Activated CD4-positive, alpha-beta memory T cell treated with anti-CD3 and anti-CD28 coated beads, Interleukin-2, amount 10 ng/mL, durations not matched to agents 7 days and 5 days (primary cell): ENCODE measurements around the gene UBAP1. TPM values are rescaled to one million over a fixed set of nuclear protein-coding genes. Genes with fewer than 3 reads are reported as not detected.
"Not testable (repeated sequence)": the region's sequence is repeated elsewhere in the genome, so short reads cannot be mapped to it uniquely, and the experiment has no call there.

Experiments
- CTCF ChIA-PET: fragments of 350-600 bp; sonication (Branson Sonifier 250); formaldehyde crosslinking; loops from one replicate; lab custom pipeline; 2021; ENCODE audit warnings: antibody characterized with exemption, inconsistent platforms; lab: Charles Lee
- POLR2A ChIA-PET: fragments of 350-600 bp; sonication (Branson Sonifier 250); formaldehyde crosslinking; loops from one replicate; lab custom pipeline; 2021; ENCODE audit warnings: antibody characterized with exemption; lab: Charles Lee
- DNase-seq: peaks from one replicate; pipeline ENCODE4 v3.0.0-alpha.2; 2020
- H3K27ac Mint-ChIP-seq: one replicate; pipeline ENCODE4 v1.8.0; 2021; ENCODE audit warnings: mild to moderate bottlenecking, mixed read lengths
- H3K27me3 Mint-ChIP-seq: one replicate; pipeline ENCODE4 v1.8.0; 2021; ENCODE audit warnings: mixed read lengths
- H3K36me3 Mint-ChIP-seq: one replicate; pipeline ENCODE4 v1.8.0; 2021; ENCODE audit warnings: low read depth, mixed read lengths
- H3K4me1 Mint-ChIP-seq: one replicate; pipeline ENCODE4 v1.8.0; 2021; ENCODE audit warnings: mixed read lengths
- H3K4me3 Mint-ChIP-seq: one replicate; pipeline ENCODE4 v1.8.0; 2021; ENCODE audit warnings: mild to moderate bottlenecking, mixed read lengths
- H3K9me3 Mint-ChIP-seq: one replicate; pipeline ENCODE4 v1.8.0; 2021; ENCODE audit warnings: mixed read lengths
- total RNA-seq, 2 experiments: library from RNA; stranded (reverse); gene quantifications; one replicate each; pipeline ENCODE4 v1.2.3, GENCODE V29; 2021

UBAP1 gene
- total RNA-seq, 2 experiments from 2014 or later: 35.6 to 39.1 TPM

DNA sequence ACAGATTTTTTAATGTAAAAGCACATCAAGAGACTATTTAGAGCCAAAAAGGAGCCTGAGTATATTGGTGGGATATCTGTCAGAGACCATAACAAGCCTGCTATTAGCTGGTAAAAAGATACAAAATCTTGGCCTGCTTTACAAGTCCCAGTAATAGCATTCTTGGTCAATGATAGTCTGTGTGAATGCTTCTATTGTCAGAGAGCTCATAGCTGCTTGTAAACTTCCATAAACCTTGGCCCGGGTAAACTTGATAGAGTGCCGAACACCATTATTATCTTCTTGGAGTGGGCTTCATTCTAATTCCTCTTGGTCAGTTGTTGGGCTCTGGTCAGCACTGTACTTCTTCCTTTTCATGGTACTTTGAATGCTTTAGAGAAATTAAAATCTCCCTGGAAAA is 64.0 kb downstream of the UBAP1 start:
- Mint-ChIP-seq H3K9me3 (no peaks in the 10 kb centered on the region), H3K4me3 (no peak overlapping the region), H3K36me3 (peaks cover 62% of the 10 kb centered on the region), H3K27me3 (no peaks in the 10 kb centered on the region), H3K4me1 (no peaks in the 10 kb centered on the region), H3K27ac (no peak overlapping the region)
- CTCF ChIA-PET: no interaction called here
- no peak for DNase-seq
- POLR2A ChIA-PET: no interaction called here

DNA sequence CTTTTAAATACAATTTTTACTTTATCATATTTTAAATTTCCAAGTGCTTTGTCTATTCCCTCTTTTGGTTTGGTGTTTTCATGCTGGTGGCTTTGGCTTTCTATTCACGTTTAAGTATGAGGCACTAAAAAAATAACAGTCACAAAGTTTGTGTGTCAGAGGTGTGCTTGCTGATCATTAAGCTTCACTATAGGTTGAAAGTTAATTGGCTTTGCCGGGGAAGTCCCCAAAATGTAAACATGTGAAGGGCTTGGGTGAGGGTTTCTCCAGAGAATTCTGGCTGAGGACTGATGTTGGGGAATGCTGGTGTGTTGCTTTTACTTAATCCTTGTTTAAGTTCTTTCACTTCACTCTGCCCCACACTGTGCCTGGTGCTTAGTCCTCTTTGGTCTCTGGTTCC is 66.4 kb downstream of the UBAP1 start:
- CTCF ChIA-PET, H3K4me1 Mint-ChIP-seq, POLR2A ChIA-PET, H3K9me3 Mint-ChIP-seq, DNase-seq, H3K27ac Mint-ChIP-seq, H3K27me3 Mint-ChIP-seq, H3K4me3 Mint-ChIP-seq: not testable (repeated sequence)
- H3K36me3 Mint-ChIP-seq: peaks cover 61% of the 10 kb centered on the region

GRCh38 chr9:34246453-34246852 is 67.6 kb downstream of the UBAP1 start:
- Mint-ChIP-seq H3K4me3 (no peak overlapping the region), H3K27me3 (no peaks in the 10 kb centered on the region), H3K9me3 (no peaks in the 10 kb centered on the region), H3K36me3 (peaks cover 58% of the 10 kb centered on the region), H3K4me1 (no peaks in the 10 kb centered on the region), H3K27ac (no peak overlapping the region)
- ChIA-PET POLR2A (interaction anchor here (0.8 kb wide), 1 partner anchor 117 kb away, joined by 3 read pairs; no protein-coding TSS in a partner anchor), CTCF (interaction anchor here (1.1 kb wide), 1 partner anchor 14 kb away, joined by 4 read pairs; no protein-coding TSS in a partner anchor)
- no peak for DNase-seq

GRCh38 chr9:34247782-34248181 is 68.9 kb downstream of the UBAP1 start:
- CTCF ChIA-PET, H3K27me3 Mint-ChIP-seq: not testable (repeated sequence)

GRCh38 chr9:34249274-34249673 is 70.4 kb downstream of the UBAP1 start:
- Mint-ChIP-seq H3K4me1 (no peaks in the 10 kb centered on the region), H3K27me3 (no peaks in the 10 kb centered on the region), H3K27ac (no peak overlapping the region), H3K4me3 (no peak overlapping the region), H3K9me3 (no peaks in the 10 kb centered on the region), H3K36me3 (peaks cover 49% of the 10 kb centered on the region)
- ChIA-PET CTCF (no interaction called here), POLR2A (no interaction called here)
- no peak for DNase-seq

More at GRCh38 chr9:34247782-34248181, 68.9 kb downstream of the UBAP1 start:
- H3K4me3 Mint-ChIP-seq, H3K27ac Mint-ChIP-seq, H3K4me1 Mint-ChIP-seq, POLR2A ChIA-PET, DNase-seq, H3K9me3 Mint-ChIP-seq: not testable (repeated sequence)
- H3K36me3 Mint-ChIP-seq: peaks cover 51% of the 10 kb centered on the region

- no peaks in the 10 kb centered on the region for H3K4me1 Mint-ChIP-seq
- ChIA-PET POLR2A (no interaction called here), CTCF (interaction anchor here (4.0 kb wide), 1 partner anchor 12 kb away, joined by 30 read pairs; no protein-coding TSS in a partner anchor)
- no peak overlapping the region for H3K4me3 Mint-ChIP-seq
- H3K36me3 Mint-ChIP-seq: peaks cover 52% of the 10 kb centered on the region
- no peaks in the 10 kb centered on the region for H3K27me3 Mint-ChIP-seq
- no peak overlapping the region for H3K27ac Mint-ChIP-seq
- no peaks in the 10 kb centered on the region for H3K9me3 Mint-ChIP-seq
- DNase-seq: no peak
Measured at GRCh38 chr9:34250721-34251120, 71.9 kb downstream of the UBAP1 start.

DNA sequence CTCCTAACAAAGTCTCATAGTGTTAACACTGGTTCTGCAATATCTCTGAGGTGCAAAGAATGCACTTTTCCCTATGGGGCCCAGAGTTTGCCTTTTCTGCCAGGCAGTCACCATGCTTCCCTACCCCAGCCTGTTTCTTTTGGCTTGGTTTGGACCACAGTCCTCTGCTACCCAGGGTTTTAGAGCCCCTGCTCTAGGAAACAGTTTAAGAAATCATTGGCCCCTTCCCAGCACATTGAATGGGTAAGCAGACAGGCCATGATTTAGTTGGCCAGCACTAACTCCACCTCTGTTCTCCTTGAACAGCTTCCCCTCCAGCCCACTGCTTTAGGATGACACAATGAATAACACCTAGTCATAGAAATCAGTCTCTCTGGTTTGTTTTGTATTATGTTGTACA is 73.2 kb downstream of the UBAP1 start:
- Mint-ChIP-seq H3K4me3 (no peak overlapping the region), H3K9me3 (no peaks in the 10 kb centered on the region), H3K27me3 (no peaks in the 10 kb centered on the region), H3K4me1 (no peaks in the 10 kb centered on the region), H3K27ac (peak overlapping the region; percentile 16), H3K36me3 (peaks cover 55% of the 10 kb centered on the region)
- POLR2A ChIA-PET: interaction anchor here (0.9 to 1.2 kb wide), 2 partner anchors 126 to 127 kb away, joined by 3 to 7 read pairs; partner anchors contain the start of gene DCAF12
- CTCF ChIA-PET: interaction anchor here (0.6 to 4.0 kb wide), 22 partner anchors 11 to 438 kb away, joined by 3 to 30 read pairs (median 4); partner anchors contain the start of genes MYORG and UBAP1
- DNase-seq: no peak

GRCh38 chr9:34252670-34253459 is 74.0 kb downstream of the UBAP1 start:
- POLR2A ChIA-PET: interaction anchor here (0.8 to 1.4 kb wide), 4 partner anchors 74 to 127 kb away, joined by 3 to 7 read pairs (median 4); partner anchors contain the start of genes DCAF12 and UBAP1
- DNase-seq: peak; percentile 68
- no peak overlapping the region for H3K27ac Mint-ChIP-seq

DNA sequence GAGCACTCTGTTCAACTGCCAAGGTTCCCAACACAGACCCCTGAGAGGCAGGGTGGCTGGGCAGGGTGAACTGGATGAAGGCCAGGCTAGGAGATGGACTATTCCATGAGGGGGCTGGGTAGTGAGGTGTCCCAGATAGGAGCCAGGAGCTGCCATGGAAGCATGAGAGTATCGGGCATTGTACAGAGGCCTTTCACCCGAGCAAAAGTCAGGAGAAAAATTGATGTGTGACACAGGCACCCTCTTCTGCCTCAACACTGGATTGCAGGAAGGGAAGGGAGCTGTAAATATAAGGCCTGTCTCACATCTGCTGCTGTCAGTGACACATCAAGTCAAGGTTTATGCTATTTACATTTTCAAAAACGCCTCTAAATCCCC is 74.6 kb downstream of the UBAP1 start:
- no peaks in the 10 kb centered on the region for H3K9me3 Mint-ChIP-seq

More at GRCh38 chr9:34252670-34253459, 74.0 kb downstream of the UBAP1 start:
- H3K4me1 Mint-ChIP-seq: no peaks in the 10 kb centered on the region
- H3K36me3 Mint-ChIP-seq: peaks cover 59% of the 10 kb centered on the region
- H3K4me3 Mint-ChIP-seq: no peak overlapping the region
- CTCF ChIA-PET: interaction anchor here (0.6 to 4.0 kb wide), 33 partner anchors 10 to 517 kb away, joined by 3 to 30 read pairs (median 3); partner anchors contain the start of genes MYORG and UBAP1
- no peaks in the 10 kb centered on the region for H3K9me3 Mint-ChIP-seq
- no peaks in the 10 kb centered on the region for H3K27me3 Mint-ChIP-seq

GRCh38 chr9:34254141-34254913 is 75.5 kb downstream of the UBAP1 start:
- Mint-ChIP-seq H3K4me1 (no peaks in the 10 kb centered on the region), H3K27me3 (no peaks in the 10 kb centered on the region), H3K4me3 (no peak overlapping the region), H3K36me3 (peaks cover 58% of the 10 kb centered on the region), H3K9me3 (no peaks in the 10 kb centered on the region), H3K27ac (no peak overlapping the region)
- POLR2A ChIA-PET: interaction anchor here (0.8 to 1.2 kb wide), 2 partner anchors 74 to 127 kb away, joined by 3 read pairs; no protein-coding TSS in a partner anchor
- CTCF ChIA-PET: interaction anchor here (0.6 to 4.0 kb wide), 12 partner anchors 9 to 441 kb away, joined by 3 to 30 read pairs (median 4); partner anchors contain the start of gene UBAP1
- no peak for DNase-seq

More for the DNA sequence above, 74.6 kb downstream of the UBAP1 start:
- ChIA-PET POLR2A (interaction anchor here (0.8 to 1.4 kb wide), 3 partner anchors 75 to 126 kb away, joined by 3 to 5 read pairs (median 3); partner anchors contain the start of gene UBAP1), CTCF (interaction anchor here (0.6 to 4.0 kb wide), 17 partner anchors 10 to 517 kb away, joined by 3 to 30 read pairs (median 4); partner anchors contain the start of gene UBAP1)
- Mint-ChIP-seq H3K4me3 (no peak overlapping the region), H3K36me3 (peaks cover 62% of the 10 kb centered on the region), H3K27ac (no peak overlapping the region), H3K27me3 (no peaks in the 10 kb centered on the region), H3K4me1 (no peaks in the 10 kb centered on the region)
- DNase-seq: no peak

- no peak for DNase-seq
- no peak overlapping the region for H3K4me3 Mint-ChIP-seq
- H3K36me3 Mint-ChIP-seq: peaks cover 52% of the 10 kb centered on the region
- no peaks in the 10 kb centered on the region for H3K4me1 Mint-ChIP-seq
- H3K27me3 Mint-ChIP-seq: no peaks in the 10 kb centered on the region
- POLR2A ChIA-PET: interaction anchor here (1.2 to 2.1 kb wide), 2 partner anchors 76 to 122 kb away, joined by 4 to 8 read pairs; partner anchors contain the start of genes MYORG and UBAP1
- H3K27ac Mint-ChIP-seq: no peak overlapping the region
- no peaks in the 10 kb centered on the region for H3K9me3 Mint-ChIP-seq
- CTCF ChIA-PET: interaction anchor here (0.6 to 1.6 kb wide), 6 partner anchors 11 to 442 kb away, joined by 3 to 4 read pairs (median 4); no protein-coding TSS in a partner anchor
Measured at GRCh38 chr9:34254966-34255825, 76.4 kb downstream of the UBAP1 start.
